SU-DHL-6 (cell line): ENCODE results near the gene IL22RA2.
"Not testable (repeated sequence)": the region's sequence is repeated elsewhere in the genome, so short reads cannot be mapped to it uniquely, and the experiment has no call there.

ENCODE experiments used
- H2AFZ ChIP-seq: fragments of 200-600 bp; sonication (generic); 2 replicates; pipeline ENCODE4 v1.6.1; 2014; ENCODE audit warnings: low read depth, mild to moderate bottlenecking, moderate library complexity, mixed read lengths, antibody characterized with exemption, low read length; ENCODE audit not compliant: severe bottlenecking
- H3F3A ChIP-seq: fragments of 200-600 bp; shearing (Covaris generic); 2 replicates; pipeline ENCODE4 v1.6.0; 2016; ENCODE audit warnings: antibody characterized with exemption, mild to moderate bottlenecking; ENCODE audit not compliant: insufficient read depth
- H3K27ac ChIP-seq: fragments of 200-600 bp; sonication (generic); 2 replicates; pipeline ENCODE4 v1.5.1; 2016; ENCODE audit warnings: low read depth, mild to moderate bottlenecking, low read length, moderate library complexity, mixed read lengths
- H3K27me3 ChIP-seq: fragments of 200-600 bp; sonication (generic), shearing (Covaris generic); 2 replicates; pipeline ENCODE4 v1.6.0; 2014; ENCODE audit warnings: mild to moderate bottlenecking, low read length
- H3K36me3 ChIP-seq: fragments of 200-600 bp; sonication (generic); 2 replicates; pipeline ENCODE4 v1.6.1; 2014; ENCODE audit warnings: mild to moderate bottlenecking, low read length, mixed read lengths
- H3K4me2 ChIP-seq: fragments of 300-600, 200-600 bp; shearing (Covaris generic), sonication (generic); 2 replicates; pipeline ENCODE4 v1.6.0; 2014; ENCODE audit warnings: low read length, low read depth, mild to moderate bottlenecking; ENCODE audit not compliant: poor library complexity, severe bottlenecking
- H3K4me3 ChIP-seq: fragments of 200-600 bp; sonication (generic); 2 replicates; pipeline ENCODE4 v1.5.1; 2014; ENCODE audit warnings: antibody characterized with exemption, low read length, mild to moderate bottlenecking, mixed read lengths; ENCODE audit not compliant: insufficient read depth, poor library complexity, severe bottlenecking
- H3K79me2 ChIP-seq: fragments of 200-600 bp; sonication (generic); 2 replicates; pipeline ENCODE4 v1.6.1; 2014; ENCODE audit warnings: mild to moderate bottlenecking, low read length, moderate library complexity; ENCODE audit not compliant: insufficient read depth
- H3K9ac ChIP-seq: fragments of 200-600 bp; sonication (generic); 2 replicates; pipeline ENCODE4 v1.7.0; 2014; ENCODE audit warnings: mild to moderate bottlenecking, low read length
- H3K9me2 ChIP-seq: fragments of 200-600 bp; sonication (generic); replicated peaks from 2 replicates; pipeline ENCODE4 v1.6.1; 2014; ENCODE audit warnings: low read length; ENCODE audit not compliant: insufficient read depth
- H3K9me3 ChIP-seq: fragments of 200-600 bp; sonication (generic); 2 replicates; pipeline ENCODE4 v1.6.1; 2014; ENCODE audit warnings: low read length, mixed read lengths; ENCODE audit not compliant: insufficient read depth
- H4K20me1 ChIP-seq: fragments of 200-600 bp; sonication (generic); 2 replicates; pipeline ENCODE4 v1.6.1; 2014; ENCODE audit warnings: low read depth, mild to moderate bottlenecking, antibody characterized with exemption, low read length, moderate library complexity, mixed read lengths
- EZH2phosphoT487 ChIP-seq: fragments of 200-600 bp; sonication (generic), shearing (Covaris generic); conservative IDR thresholded peaks from 2 replicates; pipeline ENCODE4 v1.6.1; 2018; ENCODE audit warnings: mild to moderate bottlenecking, antibody characterized with exemption, low read length, moderate library complexity, mixed read lengths
- TF ChIP-seq, protein P1 (sequence below): fragments of 200-600 bp; sonication (generic); IDR thresholded peaks from one replicate; pipeline ENCODE4 v1.5.1; 2017; ENCODE audit warnings: antibody characterized with exemption, mild to moderate bottlenecking, low read length, moderate library complexity; ENCODE audit not compliant: insufficient read depth, poor library complexity, severe bottlenecking

The IL22RA2 gene

DNA sequence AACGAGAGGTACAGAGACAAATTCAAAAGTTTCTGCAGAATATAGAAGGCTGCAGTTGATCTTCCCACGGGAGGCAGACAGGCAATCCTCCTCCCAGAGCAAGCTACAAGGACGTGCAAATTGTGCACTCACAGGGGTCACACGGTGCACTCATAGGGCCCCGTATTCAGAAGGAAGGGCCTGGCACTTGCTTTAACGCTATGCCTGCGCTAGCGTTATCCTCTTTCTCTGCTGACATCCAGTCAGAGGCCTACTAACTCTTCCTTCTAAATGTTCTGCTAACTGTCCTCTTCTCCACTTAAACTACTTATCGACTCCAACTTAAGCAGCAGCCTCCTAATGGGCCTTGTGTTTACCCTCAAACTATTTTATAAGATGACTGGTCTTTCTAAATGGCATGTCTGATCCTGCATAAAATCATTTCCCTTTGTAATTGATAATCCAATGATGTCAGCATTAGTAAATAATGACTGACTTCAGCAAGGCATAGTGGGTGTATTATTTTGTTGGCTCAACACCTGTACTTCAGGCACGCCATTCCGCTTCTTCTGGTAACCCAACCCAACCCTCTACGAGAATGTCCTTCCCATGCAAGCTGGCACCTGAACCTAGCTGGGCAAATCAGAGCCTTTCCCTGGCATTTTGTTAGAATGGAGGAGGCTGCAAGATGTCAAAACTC lies 43.6 kb upstream of the IL22RA2 start:
- Histone ChIP-seq H3K27ac (no peak overlapping the region), H2AFZ (no peak overlapping the region), H3K9me2 (no peaks in the 10 kb centered on the region), H3K36me3 (no peaks in the 10 kb centered on the region), H4K20me1 (0 out of 2 replicates have a peak, but pooled peaks cover 5% of the 10 kb centered on the region), H3K4me3 (no peak overlapping the region), H3K9ac (no peak overlapping the region), H3K4me2 (no peak overlapping the region), H3K27me3 (no peaks in the 10 kb centered on the region), H3F3A (no peaks in the 10 kb centered on the region), H3K9me3 (no peaks in the 10 kb centered on the region), H3K79me2 (peaks cover 40% of the 10 kb centered on the region)
- TF ChIP-seq, protein P1, sequence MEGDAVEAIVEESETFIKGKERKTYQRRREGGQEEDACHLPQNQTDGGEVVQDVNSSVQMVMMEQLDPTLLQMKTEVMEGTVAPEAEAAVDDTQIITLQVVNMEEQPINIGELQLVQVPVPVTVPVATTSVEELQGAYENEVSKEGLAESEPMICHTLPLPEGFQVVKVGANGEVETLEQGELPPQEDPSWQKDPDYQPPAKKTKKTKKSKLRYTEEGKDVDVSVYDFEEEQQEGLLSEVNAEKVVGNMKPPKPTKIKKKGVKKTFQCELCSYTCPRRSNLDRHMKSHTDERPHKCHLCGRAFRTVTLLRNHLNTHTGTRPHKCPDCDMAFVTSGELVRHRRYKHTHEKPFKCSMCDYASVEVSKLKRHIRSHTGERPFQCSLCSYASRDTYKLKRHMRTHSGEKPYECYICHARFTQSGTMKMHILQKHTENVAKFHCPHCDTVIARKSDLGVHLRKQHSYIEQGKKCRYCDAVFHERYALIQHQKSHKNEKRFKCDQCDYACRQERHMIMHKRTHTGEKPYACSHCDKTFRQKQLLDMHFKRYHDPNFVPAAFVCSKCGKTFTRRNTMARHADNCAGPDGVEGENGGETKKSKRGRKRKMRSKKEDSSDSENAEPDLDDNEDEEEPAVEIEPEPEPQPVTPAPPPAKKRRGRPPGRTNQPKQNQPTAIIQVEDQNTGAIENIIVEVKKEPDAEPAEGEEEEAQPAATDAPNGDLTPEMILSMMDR: no peak
- no peak for TF ChIP-seq EZH2phosphoT487

DNA sequence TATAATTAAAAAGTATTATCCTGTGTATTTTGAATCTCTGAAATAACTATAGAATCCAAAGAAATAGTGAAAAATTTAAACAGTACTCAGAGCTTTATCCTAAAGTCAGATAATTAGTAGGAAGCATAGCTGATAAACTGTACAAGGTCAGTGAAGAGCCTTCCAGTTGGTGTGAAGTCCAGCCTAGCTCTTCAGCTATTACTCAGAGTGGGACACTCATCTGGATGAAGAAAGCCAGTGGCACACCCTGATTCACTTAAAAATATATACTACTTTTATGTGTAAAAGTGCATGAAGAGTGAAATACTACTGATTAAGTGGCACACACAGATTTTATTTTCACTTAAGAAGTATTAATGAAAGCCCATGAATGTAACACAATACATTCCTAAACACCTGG lies 42.7 kb upstream of the IL22RA2 start:
- Histone ChIP-seq H3K79me2 (peaks cover 40% of the 10 kb centered on the region), H2AFZ (no peak overlapping the region), H3K27ac (no peak overlapping the region), H3K9ac (no peak overlapping the region), H3F3A (no peaks in the 10 kb centered on the region), H3K9me2 (no peaks in the 10 kb centered on the region), H3K27me3 (no peaks in the 10 kb centered on the region), H3K36me3 (no peaks in the 10 kb centered on the region), H3K9me3 (no peaks in the 10 kb centered on the region), H3K4me3 (no peak overlapping the region), H3K4me2 (no peak overlapping the region), H4K20me1 (0 out of 2 replicates have a peak, but pooled peaks cover 5% of the 10 kb centered on the region)
- TF ChIP-seq EZH2phosphoT487: no peak

GRCh38 chr6:137215630-137216029 lies 42.2 kb upstream of the IL22RA2 start:
- H4K20me1 ChIP-seq, H3K4me2 ChIP-seq, H3K9me2 ChIP-seq, H3K9me3 ChIP-seq, H3F3A ChIP-seq, H3K9ac ChIP-seq, H3K27me3 ChIP-seq, H3K27ac ChIP-seq, H3K4me3 ChIP-seq, H2AFZ ChIP-seq, H3K36me3 ChIP-seq: not testable (repeated sequence)
- peaks cover 40% of the 10 kb centered on the region for H3K79me2 ChIP-seq

DNA sequence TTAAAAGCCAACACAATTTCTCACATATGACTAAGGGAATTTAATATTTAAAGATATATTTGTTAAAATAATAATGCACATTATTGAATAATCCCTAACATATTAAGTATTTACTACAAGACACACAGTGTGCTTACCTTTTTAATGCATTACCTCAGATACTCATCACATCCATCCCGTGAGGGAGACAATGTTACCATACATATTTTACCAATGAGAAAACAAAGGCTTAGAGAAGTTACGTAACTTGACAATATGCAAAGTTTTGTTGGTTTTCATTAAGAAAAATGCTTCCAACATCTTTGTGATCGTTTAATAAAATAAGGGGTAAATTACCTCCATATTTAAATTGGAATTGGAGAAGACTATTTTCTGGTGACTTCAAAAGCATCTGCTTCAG lies 41.5 kb upstream of the IL22RA2 start:
- Histone ChIP-seq H3F3A (no peaks in the 10 kb centered on the region), H3K27me3 (no peaks in the 10 kb centered on the region), H4K20me1 (0 out of 2 replicates have a peak, but pooled peaks cover 5% of the 10 kb centered on the region), H3K79me2 (peaks cover 44% of the 10 kb centered on the region), H3K9me2 (no peaks in the 10 kb centered on the region), H3K27ac (no peak overlapping the region), H3K9me3 (peaks cover 3% of the 10 kb centered on the region; the same call in 1 of the 2 replicates), H3K36me3 (no peaks in the 10 kb centered on the region), H3K4me2 (no peak overlapping the region), H3K4me3 (no peak overlapping the region), H3K9ac (no peak overlapping the region), H2AFZ (no peak overlapping the region)
- TF ChIP-seq, protein P1: no peak
- no peak for TF ChIP-seq EZH2phosphoT487
